ENCODE results near the gene OIT3. TPM values are rescaled to one million over a fixed set of nuclear protein-coding genes. Genes with fewer than 3 reads are reported as not detected.

OIT3 gene
- total RNA-seq, 4 donors from 2014 or later = not detected

DNA sequence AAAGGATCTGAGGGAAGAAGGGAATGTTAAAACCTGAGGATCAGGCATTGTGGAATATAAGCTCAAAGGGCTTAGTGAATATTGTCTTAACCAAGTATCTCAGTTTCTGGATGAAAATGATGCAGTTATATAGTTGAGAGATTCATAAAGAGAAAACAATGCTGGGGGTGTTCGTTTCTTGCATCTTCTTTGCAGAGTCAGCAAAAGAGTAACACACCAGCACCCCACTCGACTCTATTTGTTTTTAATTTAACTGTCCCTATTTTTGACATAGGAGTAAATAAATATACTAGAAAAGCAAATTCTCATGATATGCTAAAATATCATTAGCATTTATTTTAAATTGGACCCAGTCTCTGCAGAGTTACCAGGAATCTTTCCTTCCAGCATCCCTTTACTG is 7.6 kb upstream of the OIT3 start:
- ATAC-seq (ENCODE audit: low FRiP score) (no peak), DNase-seq (ENCODE audit: low spot score) (no peak)
- TF ChIP-seq, protein P1, sequence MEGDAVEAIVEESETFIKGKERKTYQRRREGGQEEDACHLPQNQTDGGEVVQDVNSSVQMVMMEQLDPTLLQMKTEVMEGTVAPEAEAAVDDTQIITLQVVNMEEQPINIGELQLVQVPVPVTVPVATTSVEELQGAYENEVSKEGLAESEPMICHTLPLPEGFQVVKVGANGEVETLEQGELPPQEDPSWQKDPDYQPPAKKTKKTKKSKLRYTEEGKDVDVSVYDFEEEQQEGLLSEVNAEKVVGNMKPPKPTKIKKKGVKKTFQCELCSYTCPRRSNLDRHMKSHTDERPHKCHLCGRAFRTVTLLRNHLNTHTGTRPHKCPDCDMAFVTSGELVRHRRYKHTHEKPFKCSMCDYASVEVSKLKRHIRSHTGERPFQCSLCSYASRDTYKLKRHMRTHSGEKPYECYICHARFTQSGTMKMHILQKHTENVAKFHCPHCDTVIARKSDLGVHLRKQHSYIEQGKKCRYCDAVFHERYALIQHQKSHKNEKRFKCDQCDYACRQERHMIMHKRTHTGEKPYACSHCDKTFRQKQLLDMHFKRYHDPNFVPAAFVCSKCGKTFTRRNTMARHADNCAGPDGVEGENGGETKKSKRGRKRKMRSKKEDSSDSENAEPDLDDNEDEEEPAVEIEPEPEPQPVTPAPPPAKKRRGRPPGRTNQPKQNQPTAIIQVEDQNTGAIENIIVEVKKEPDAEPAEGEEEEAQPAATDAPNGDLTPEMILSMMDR (IDR thresholded peaks at IDR 0.05) = no peak

DNA sequence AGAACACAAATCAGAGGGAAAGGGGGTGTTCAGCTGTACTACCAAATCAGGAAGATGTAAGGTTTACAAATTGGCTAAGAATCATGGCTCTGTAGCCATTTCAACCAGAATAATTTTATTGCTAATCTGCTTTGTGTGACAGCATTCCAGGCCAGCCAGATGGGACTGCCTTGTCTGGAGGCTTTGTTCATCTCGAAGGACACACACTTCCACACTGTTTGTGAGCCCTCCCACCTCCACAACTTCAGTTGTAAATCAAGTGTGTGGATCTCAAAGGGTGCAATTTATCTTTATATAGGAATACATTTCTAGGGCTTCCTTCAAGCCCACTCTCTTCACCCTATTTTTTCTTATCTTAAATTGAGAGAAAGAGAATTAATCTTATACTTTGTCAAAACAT is 6.9 kb upstream of the OIT3 start:
- DNase-seq (ENCODE audit: low spot score) (no peak), ATAC-seq (ENCODE audit: low FRiP score) (no peak)
- TF ChIP-seq, protein P1 (IDR thresholded peaks at IDR 0.05) = no peak

DNA sequence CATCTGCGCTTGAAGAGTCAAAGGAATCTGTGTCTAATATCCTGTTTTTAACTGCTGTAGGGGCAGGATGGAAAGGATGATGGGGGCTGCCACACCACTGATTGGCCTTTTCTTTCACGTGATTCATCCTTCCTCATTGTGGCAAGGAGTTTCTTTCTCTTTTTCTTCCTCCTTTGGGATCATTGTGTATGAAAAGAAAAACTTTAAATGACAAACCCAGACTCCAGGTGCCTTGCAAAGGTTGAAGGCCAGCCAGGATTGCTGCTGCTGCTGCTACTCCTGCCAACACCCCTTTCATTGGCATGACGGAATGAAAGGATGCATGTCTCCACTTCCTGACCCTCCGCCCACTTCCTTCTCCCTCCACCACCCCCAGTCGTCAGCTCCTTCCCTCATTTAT is 6.5 kb upstream of the OIT3 start:
- no peak for ATAC-seq (ENCODE audit: low FRiP score)
- TF ChIP-seq, protein P1 (IDR thresholded peaks at IDR 0.05) = no peak
- DNase-seq (ENCODE audit: low spot score) = no peak

DNA sequence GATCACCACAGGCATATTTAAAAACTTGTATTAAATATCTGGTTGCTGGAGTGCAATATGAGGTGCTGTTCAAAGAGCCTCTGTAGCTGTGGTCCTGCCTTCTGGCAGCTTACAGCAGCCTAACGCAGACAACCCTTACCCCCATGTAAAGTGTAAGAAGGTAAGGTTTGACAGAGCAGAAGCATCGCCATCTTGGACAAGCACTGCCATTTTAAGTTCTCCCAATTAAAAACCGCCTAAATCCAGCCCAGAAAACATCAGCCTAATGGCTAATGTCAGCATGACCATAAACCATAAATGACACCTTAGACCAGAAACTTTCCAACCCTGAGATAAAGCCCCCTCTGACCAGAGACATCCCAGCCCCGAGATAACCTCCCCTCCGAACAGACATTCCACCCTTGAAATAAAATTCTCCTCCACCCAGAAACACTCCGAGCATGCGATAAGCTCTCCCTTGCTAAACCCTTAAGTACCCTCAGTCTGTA is 5.3 kb upstream of the OIT3 start:
- ATAC-seq (ENCODE audit: low FRiP score) (no peak), DNase-seq (ENCODE audit: low spot score) (no peak)
- TF ChIP-seq, protein P1 (IDR thresholded peaks at IDR 0.05) = no peak

DNA sequence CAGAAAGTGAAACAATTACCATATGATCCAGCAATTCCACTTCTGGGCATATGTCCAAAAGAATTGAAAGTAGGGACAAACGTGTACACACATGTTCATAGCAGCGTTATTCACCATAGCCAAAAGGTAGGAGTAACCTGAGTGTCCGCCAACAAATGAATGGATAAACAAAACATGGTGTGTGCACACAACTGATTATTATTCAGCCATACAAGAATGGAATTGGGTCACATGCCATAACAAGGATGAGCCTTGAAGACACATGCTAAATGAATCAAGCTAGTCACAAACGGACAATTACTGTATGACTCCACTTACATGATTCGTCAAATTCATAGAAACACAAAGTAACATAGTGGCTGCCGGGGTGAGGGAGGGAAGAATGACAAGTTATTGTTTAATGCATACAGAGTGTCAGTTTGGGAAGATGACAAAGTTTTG is 4.1 kb upstream of the OIT3 start:
- ATAC-seq (ENCODE audit: low FRiP score) = no peak
- no peak for DNase-seq (ENCODE audit: low spot score)
- TF ChIP-seq, protein P1 (IDR thresholded peaks at IDR 0.05) = no peak

DNA sequence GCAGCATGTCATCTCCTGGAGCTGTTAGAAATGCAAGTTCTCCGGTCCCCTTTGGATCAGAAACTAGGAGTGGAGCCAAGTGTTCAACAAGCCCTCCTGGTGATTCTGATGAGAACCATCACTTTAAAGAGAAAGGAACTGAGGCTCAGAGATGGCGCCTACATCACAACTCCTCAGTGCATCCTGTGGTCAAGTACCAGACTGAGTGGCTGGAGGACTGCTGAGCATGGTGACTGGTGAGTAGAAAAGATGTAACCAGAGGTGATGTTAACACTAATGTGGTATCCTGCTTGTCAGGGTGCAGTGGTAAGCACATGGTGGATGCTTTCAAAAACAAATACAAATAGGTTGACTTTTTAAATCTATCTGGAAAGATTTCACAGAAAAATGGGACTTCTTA is 3.5 kb upstream of the OIT3 start:
- no peak for DNase-seq (ENCODE audit: low spot score)
- TF ChIP-seq, protein P1 (IDR thresholded peaks at IDR 0.05) = no peak
- ATAC-seq (ENCODE audit: low FRiP score) = no peak

DNA sequence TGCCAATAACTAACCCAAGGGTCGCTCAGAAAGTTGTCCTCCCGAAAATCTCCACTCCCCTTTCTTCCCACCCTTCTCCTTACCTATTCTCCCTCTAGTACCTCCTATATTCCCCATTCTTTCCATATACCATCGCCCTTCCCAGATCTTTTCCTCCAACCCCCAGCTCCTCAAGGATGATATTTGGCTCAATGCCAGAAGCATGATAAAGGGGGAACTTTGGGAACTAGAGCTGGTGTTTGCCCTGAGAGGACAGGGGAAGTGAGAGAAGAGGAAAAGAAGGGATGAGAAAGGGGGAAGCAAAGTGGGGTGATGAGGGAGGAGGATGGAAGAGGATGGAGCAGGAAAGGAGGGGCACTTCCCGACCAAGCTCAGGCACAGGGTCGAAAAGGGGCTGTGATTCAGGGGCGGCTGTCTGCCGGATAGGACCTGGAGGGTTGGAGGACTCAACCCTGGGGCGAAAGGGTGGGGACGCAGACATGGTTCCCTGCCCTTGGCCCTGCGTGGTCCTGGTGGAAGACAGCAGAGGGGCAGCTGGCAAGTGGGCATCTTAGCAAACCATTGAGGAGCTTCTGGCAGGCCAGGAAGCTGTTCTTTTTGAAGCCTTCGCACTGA is 1.8 kb downstream of the OIT3 start:
- ATAC-seq (ENCODE audit: low FRiP score) (no peak), DNase-seq (ENCODE audit: low spot score) (no peak)
- TF ChIP-seq, protein P1 (IDR thresholded peaks at IDR 0.05) = no peak

Data from omental fat pad (tissue), 4 donors.